ENCODE measurements around the gene ANAPC15. TPM values are rescaled to one million over a fixed set of nuclear protein-coding genes. Genes with fewer than 3 reads are reported as not detected.

ANAPC15 gene
- total and polyA plus RNA-seq, 2 experiments from 2014 or later, result 52.1 to 117 TPM

DNA sequence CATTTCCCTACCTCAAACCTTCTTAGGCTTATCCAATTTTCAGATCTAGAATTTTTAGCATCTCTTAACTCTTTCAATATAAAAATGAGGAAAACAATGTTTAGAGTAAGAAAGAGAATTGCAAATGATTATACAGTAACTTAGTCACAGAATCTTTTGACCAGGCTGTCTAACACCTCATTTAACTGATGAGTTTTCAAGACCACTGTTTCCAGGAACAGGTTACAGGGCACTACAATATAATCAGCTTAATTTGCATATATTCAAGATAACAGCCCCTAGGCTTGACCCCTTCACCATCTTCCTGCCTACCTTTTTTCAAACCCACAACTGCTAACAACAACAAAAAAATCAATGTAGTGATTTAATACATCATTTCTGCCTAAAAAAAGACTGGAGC is 44.8 kb downstream of the ANAPC15 start:
- TF ChIP-seq, protein P1, sequence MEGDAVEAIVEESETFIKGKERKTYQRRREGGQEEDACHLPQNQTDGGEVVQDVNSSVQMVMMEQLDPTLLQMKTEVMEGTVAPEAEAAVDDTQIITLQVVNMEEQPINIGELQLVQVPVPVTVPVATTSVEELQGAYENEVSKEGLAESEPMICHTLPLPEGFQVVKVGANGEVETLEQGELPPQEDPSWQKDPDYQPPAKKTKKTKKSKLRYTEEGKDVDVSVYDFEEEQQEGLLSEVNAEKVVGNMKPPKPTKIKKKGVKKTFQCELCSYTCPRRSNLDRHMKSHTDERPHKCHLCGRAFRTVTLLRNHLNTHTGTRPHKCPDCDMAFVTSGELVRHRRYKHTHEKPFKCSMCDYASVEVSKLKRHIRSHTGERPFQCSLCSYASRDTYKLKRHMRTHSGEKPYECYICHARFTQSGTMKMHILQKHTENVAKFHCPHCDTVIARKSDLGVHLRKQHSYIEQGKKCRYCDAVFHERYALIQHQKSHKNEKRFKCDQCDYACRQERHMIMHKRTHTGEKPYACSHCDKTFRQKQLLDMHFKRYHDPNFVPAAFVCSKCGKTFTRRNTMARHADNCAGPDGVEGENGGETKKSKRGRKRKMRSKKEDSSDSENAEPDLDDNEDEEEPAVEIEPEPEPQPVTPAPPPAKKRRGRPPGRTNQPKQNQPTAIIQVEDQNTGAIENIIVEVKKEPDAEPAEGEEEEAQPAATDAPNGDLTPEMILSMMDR (conservative IDR thresholded peaks at IDR 0.05; ENCODE audit: low read depth in 2 of 2), result no peak
- TF ChIP-seq, protein P2, sequence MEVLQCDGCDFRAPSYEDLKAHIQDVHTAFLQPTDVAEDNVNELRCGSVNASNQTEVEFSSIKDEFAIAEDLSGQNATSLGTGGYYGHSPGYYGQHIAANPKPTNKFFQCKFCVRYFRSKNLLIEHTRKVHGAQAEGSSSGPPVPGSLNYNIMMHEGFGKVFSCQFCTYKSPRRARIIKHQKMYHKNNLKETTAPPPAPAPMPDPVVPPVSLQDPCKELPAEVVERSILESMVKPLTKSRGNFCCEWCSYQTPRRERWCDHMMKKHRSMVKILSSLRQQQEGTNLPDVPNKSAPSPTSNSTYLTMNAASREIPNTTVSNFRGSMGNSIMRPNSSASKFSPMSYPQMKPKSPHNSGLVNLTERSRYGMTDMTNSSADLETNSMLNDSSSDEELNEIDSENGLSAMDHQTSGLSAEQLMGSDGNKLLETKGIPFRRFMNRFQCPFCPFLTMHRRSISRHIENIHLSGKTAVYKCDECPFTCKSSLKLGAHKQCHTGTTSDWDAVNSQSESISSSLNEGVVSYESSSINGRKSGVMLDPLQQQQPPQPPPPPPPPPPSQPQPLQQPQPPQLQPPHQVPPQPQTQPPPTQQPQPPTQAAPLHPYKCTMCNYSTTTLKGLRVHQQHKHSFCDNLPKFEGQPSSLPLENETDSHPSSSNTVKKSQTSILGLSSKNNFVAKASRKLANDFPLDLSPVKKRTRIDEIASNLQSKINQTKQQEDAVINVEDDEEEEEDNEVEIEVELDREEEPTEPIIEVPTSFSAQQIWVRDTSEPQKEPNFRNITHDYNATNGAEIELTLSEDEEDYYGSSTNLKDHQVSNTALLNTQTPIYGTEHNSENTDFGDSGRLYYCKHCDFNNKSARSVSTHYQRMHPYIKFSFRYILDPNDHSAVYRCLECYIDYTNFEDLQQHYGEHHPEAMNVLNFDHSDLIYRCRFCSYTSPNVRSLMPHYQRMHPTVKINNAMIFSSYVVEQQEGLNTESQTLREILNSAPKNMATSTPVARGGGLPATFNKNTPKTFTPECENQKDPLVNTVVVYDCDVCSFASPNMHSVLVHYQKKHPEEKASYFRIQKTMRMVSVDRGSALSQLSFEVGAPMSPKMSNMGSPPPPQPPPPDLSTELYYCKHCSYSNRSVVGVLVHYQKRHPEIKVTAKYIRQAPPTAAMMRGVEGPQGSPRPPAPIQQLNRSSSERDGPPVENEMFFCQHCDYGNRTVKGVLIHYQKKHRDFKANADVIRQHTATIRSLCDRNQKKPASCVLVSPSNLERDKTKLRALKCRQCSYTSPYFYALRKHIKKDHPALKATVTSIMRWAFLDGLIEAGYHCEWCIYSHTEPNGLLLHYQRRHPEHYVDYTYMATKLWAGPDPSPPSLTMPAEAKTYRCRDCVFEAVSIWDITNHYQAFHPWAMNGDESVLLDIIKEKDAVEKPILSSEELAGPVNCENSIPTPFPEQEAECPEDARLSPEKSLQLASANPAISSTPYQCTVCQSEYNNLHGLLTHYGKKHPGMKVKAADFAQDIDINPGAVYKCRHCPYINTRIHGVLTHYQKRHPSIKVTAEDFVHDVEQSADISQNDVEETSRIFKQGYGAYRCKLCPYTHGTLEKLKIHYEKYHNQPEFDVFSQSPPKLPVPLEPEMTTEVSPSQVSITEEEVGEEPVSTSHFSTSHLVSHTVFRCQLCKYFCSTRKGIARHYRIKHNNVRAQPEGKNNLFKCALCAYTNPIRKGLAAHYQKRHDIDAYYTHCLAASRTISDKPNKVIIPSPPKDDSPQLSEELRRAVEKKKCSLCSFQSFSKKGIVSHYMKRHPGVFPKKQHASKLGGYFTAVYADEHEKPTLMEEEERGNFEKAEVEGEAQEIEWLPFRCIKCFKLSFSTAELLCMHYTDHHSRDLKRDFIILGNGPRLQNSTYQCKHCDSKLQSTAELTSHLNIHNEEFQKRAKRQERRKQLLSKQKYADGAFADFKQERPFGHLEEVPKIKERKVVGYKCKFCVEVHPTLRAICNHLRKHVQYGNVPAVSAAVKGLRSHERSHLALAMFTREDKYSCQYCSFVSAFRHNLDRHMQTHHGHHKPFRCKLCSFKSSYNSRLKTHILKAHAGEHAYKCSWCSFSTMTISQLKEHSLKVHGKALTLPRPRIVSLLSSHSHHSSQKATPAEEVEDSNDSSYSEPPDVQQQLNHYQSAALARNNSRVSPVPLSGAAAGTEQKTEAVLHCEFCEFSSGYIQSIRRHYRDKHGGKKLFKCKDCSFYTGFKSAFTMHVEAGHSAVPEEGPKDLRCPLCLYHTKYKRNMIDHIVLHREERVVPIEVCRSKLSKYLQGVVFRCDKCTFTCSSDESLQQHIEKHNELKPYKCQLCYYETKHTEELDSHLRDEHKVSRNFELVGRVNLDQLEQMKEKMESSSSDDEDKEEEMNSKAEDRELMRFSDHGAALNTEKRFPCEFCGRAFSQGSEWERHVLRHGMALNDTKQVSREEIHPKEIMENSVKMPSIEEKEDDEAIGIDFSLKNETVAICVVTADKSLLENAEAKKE (CRISPR knock-in tag; IDR thresholded peaks at IDR 0.05), result no peak
- TF ChIP-seq, protein P3, sequence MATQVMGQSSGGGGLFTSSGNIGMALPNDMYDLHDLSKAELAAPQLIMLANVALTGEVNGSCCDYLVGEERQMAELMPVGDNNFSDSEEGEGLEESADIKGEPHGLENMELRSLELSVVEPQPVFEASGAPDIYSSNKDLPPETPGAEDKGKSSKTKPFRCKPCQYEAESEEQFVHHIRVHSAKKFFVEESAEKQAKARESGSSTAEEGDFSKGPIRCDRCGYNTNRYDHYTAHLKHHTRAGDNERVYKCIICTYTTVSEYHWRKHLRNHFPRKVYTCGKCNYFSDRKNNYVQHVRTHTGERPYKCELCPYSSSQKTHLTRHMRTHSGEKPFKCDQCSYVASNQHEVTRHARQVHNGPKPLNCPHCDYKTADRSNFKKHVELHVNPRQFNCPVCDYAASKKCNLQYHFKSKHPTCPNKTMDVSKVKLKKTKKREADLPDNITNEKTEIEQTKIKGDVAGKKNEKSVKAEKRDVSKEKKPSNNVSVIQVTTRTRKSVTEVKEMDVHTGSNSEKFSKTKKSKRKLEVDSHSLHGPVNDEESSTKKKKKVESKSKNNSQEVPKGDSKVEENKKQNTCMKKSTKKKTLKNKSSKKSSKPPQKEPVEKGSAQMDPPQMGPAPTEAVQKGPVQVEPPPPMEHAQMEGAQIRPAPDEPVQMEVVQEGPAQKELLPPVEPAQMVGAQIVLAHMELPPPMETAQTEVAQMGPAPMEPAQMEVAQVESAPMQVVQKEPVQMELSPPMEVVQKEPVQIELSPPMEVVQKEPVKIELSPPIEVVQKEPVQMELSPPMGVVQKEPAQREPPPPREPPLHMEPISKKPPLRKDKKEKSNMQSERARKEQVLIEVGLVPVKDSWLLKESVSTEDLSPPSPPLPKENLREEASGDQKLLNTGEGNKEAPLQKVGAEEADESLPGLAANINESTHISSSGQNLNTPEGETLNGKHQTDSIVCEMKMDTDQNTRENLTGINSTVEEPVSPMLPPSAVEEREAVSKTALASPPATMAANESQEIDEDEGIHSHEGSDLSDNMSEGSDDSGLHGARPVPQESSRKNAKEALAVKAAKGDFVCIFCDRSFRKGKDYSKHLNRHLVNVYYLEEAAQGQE (IDR thresholded peaks at IDR 0.05; ENCODE audit: unreplicated experiment), result no peak
- TF ChIP-seq POLR2AphosphoS5 (IDR thresholded peaks at IDR 0.05; ENCODE audit: low read depth) (no peak), STAT1 (IDR thresholded peaks at IDR 0.05; ENCODE audit: unreplicated experiment) (no peak), ZNF114 (CRISPR knock-in tag; IDR thresholded peaks at IDR 0.05) (no peak), EZH2phosphoT487 (IDR thresholded peaks at IDR 0.05; ENCODE audit: unreplicated experiment) (no peak), CREB1 (CRISPR knock-in tag; IDR thresholded peaks at IDR 0.05; ENCODE audit: low read depth) (no peak), ZNF331 (CRISPR knock-in tag; IDR thresholded peaks at IDR 0.05; ENCODE audit: low read depth) (no peak), NANOG (IDR thresholded peaks at IDR 0.05; ENCODE audit: borderline replicate concordance) (no peak), JUNB (IDR thresholded peaks at IDR 0.05; ENCODE audit: unreplicated experiment) (no peak), EZH2 (IDR thresholded peaks at IDR 0.05; ENCODE audit: low read depth, unreplicated experiment) (no peak)
- TF ChIP-seq, protein P4, sequence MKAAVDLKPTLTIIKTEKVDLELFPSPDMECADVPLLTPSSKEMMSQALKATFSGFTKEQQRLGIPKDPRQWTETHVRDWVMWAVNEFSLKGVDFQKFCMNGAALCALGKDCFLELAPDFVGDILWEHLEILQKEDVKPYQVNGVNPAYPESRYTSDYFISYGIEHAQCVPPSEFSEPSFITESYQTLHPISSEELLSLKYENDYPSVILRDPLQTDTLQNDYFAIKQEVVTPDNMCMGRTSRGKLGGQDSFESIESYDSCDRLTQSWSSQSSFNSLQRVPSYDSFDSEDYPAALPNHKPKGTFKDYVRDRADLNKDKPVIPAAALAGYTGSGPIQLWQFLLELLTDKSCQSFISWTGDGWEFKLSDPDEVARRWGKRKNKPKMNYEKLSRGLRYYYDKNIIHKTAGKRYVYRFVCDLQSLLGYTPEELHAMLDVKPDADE (IDR thresholded peaks at IDR 0.05), result no peak
- DNase-seq (ENCODE audit: low spot score) (no peak), ATAC-seq (no peak)
- Mint-ChIP-seq H3K4me1 (peaks cover 26% of the 10 kb centered on the region), H3K4me3 (no peak overlapping the region), H3K27ac (no peak overlapping the region), H3K36me3 (ENCODE audit: low read depth) (peaks cover 9% of the 10 kb centered on the region), H3K9me3 (no peaks in the 10 kb centered on the region), H3K27me3 (ENCODE audit: insufficient read depth, low read depth, poor library complexity) (peaks cover 5% of the 10 kb centered on the region)
- Histone ChIP-seq H2AFZ (no peak overlapping the region), H3K27ac (ENCODE audit: low read depth) (no peak overlapping the region), H3K9me2 (ENCODE audit: insufficient read depth) (no peaks in the 10 kb centered on the region), H3K27me3 (ENCODE audit: insufficient read depth) (no peaks in the 10 kb centered on the region), H3K36me3 (ENCODE audit: insufficient read depth) (no peaks in the 10 kb centered on the region; the same call in 1 of the 2 replicates), H4K20me1 (replicated peaks; ENCODE audit: insufficient read depth) (peaks cover 28% of the 10 kb centered on the region), H3K79me2 (replicated peaks; ENCODE audit: insufficient read depth) (peaks cover 62% of the 10 kb centered on the region), H3K4me1 (ENCODE audit: insufficient read depth) (peaks cover 12% of the 10 kb centered on the region; the same call in 1 of the 2 replicates), H3K4me3 (no peak overlapping the region), H3F3A (replicated peaks; ENCODE audit: low read depth) (no peaks in the 10 kb centered on the region), H3K4me2 (no peak overlapping the region)

Data from GM23338 (cell line).